ENCODE data around the gene CENPI.
"Not testable (repeated sequence)": the region's sequence is repeated elsewhere in the genome, so short reads cannot be mapped to it uniquely, and the experiment has no call there.

The CENPI gene, protein sequence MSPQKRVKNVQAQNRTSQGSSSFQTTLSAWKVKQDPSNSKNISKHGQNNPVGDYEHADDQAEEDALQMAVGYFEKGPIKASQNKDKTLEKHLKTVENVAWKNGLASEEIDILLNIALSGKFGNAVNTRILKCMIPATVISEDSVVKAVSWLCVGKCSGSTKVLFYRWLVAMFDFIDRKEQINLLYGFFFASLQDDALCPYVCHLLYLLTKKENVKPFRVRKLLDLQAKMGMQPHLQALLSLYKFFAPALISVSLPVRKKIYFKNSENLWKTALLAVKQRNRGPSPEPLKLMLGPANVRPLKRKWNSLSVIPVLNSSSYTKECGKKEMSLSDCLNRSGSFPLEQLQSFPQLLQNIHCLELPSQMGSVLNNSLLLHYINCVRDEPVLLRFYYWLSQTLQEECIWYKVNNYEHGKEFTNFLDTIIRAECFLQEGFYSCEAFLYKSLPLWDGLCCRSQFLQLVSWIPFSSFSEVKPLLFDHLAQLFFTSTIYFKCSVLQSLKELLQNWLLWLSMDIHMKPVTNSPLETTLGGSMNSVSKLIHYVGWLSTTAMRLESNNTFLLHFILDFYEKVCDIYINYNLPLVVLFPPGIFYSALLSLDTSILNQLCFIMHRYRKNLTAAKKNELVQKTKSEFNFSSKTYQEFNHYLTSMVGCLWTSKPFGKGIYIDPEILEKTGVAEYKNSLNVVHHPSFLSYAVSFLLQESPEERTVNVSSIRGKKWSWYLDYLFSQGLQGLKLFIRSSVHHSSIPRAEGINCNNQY

DNA sequence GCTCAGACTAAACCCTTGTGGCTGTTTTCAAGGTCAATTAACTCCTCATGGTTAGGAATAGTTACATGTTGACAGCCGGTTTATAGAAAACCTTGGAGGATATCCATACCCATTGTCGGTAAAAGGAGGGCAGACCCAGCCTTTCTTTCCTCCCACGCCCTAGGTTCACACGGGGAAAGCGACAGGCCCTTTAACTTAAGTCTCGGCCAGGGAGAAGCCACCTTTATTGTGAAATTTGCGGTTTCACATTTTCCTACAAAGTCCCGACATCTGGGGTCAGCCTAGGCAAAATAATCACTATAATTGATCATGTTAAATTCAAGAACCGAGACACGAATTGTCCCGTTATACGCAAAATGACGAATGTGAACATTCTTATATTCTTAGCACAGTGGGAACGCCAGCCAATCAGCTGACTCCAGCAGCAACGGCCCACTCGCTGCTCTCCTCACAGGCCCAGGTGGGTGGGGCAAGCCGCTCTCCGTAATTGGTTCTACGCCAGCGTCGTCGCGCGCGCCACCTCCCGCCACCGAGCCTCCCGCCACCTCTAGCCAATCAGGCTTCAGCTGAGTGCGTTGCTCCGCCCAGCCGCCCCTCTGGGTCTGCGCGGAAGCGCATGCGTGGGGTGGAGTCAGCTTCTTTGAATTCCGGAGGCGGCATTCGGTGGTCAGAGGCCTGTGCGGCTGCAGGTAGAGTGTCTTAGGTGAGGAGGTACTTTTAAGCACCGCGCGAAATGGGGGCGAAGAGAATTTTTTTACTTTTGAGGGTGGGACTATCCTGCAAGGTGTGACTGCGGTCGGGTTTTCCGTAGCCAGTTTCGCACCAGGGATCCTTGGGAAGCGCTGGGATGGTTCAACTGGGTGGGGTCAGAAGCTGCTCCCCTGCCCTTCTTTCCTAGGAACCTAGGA, at the start of gene CENPI:
Gene CENPI (plus strand): TSS at position 659 of the 908 bp plus-strand sequence. CDS start 2,867 bp downstream, outside the sequence.
- DNase-seq (ENCODE audit: low read depth): peak; percentile 73

DNA sequence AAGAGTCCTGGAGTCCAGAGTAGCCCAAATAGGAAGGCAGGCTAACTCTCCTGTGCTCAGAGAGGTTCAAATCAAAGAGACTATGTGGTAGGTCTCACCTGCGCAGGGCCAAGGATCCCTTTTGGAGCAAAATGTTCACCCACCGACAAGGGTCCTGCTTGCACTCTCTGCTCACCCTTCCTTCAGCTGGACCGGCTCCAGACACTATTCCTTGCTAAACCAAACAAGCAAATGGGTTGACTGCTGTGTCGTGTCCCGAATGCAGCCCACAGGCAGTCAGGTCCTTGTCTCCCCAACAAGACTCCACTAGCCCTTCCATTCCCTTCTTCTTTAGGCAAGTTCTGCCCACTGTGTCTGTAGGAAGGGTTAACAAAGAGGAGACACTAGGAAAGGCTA, 46.9 kb upstream of the CENPI start:
- no peak for DNase-seq (ENCODE audit: low read depth)

DNA sequence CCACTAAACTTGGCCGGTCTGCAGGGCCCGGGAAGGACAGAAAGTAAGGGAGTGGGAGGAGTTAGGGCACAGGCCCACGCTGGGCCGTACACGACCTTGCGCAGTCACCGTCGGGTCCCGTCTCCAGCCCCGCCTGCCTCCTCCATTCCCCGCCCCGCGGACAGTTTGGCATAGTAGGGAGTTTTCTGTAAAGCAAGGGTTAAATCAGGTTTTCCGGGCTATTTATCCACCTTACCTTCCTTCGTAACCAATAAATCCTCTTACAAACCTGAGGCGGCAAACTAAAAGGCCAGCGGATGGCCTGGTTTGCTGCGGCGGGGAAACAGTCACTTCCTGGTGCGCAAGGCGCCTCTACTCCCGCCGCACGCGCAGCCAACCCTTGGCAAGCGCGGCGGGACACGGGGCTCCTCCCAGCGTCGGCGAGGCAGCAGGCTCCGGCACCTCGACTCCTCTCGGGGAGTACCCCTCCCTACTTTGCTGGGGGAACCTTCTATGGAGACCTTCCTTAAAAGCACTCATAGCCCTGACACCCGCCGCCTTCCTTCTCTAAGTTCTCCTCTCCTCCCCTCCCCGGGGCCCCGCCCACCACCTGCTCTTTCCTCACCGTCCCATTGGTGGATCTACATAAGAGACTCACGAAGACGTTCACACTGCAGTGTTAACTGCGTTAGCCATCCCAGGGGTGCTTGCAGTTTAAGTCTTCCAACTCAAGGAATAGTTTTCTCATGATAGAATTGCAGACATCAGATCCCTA, 46.3 kb upstream of the CENPI start, which contains the start of gene TRMT2B:
Gene TRMT2B (minus strand): TSS at position 563 of the 754 bp plus-strand sequence. CDS start 9,822 bp downstream, outside the sequence.
- peak; percentile 63 for DNase-seq (ENCODE audit: low read depth)

DNA sequence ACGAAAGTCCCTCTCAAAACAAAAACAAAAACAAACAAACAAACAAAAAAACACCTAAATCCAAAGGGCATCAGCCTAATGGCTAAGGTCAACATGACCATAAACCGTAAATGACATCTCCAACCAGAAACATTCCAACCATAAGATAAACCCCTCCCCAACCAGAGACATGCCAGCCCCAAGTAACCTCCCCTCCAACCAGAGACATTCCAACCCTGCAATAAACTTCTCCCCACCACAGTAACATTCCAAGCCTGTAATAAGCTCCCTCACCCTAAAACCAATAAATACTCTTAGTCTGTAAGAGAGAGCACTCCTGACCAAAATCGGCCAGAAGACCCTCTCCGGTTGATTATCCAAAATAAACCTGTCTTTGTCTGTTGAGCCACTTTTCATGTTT, 41.5 kb upstream of the CENPI start:
- DNase-seq (ENCODE audit: low read depth): not testable (repeated sequence)

DNA sequence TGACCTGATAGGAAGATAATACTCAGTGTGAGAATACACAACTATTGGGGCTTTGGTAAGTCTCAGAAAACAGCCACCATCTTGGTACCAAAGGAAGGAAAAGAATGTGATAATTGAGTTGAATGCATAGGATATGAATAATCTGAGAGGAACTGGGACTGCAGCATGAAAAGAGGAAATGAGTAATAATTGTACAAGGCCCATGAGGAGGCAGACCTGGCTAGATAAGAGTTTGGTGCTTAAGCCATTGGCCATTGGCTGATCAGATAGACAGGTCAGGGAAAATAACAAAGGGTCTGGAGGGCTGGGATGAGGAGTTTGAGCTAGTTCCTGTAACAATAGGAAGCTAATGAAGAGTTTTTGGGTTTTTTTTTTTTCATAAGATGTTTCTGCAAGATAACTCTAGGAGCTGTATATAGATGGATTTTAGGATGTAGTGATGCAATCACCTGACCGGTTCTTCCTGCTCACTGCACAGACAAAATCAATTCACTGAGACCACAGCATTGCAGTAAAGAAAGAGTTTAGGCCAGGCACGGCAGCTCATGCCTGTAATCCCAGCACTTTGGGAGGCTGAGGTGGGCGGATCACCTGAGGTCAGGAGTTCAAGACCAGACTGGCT, 40.8 kb upstream of the CENPI start:
- no peak for DNase-seq (ENCODE audit: low read depth)

DNA sequence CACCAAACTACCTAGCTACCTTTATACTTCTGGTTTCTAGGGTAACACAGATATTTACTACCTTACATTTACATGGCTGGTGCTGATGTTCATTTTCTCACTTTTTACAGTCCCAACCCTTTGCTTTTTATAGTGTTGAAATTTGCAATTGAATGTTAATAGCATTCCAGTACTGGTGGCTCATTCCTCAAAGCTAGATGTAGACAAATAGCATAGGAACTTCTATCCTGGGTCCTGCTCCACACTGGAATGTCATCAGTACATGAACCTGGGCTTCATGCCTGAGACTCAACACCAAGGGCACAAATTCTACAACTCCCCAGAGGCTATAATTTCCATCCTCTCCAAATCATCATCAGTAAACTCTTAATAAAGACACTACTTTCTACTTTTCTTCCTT, 35.8 kb upstream of the CENPI start:
- no peak for DNase-seq (ENCODE audit: low read depth)

DNA sequence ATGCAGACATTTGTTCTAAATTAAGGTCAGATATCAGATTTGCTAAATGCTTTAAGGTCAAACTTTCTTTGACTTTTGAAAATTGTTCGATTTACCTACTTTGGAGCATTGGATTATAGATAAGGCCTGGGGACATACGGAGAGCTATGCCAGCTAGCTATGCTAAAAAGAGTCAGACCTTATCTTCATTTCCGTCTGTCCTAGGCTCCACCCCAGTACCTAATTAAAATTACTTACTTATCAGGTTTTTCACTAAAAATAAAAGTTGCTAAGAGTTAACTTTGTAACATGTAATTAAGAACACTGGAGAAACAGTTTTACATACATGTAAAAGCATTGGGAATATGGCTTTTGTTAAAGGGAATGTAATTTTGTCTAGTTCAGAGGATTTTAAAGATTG, 26.4 kb upstream of the CENPI start:
- no peak for DNase-seq (ENCODE audit: low read depth)

DNA sequence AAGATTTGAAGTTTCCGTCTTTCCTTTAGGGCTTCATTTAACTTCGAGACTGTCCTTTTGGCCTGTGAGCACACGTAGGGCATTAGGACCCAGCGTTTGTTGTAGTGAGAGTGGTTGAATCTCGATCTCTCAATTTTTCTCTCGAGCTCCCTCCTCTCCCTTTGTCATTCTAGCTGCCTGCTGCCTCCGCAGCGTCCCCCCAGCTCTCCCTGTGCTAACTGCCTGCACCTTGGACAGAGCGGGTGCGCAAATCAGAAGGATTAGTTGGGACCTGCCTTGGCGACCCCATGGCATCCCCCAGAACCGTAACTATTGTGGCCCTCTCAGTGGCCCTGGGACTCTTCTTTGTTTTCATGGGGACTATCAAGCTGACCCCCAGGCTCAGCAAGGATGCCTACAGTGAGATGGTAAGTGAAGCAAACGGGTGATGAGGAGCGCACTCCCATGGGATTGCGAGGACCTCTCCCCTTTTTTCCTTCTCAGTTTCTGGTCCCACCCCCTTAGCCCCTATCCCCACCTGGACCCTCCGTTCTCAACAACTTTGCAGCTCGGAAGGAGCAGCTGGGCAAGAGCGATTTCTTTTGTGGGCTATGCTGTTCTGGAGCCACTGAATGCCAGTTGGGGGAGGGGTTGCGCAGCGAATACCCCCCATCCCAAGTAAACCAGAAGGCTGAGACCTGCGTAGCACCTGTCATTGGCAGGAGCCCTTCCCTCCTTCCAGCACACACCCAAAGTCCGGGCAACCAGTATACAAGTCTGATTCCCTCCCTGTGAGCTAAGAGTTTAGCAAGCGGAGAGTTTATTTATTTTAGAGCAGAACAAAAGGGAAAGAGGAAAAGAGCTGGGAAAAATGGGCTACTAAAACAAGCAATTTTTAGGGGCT, 19.0 kb upstream of the CENPI start, which contains the start of gene TMEM35A:
Gene TMEM35A (plus strand): TSS at position 164 of the 883 bp plus-strand sequence. CDS start 124 bp downstream, at position 288.
- peak; percentile 17 for DNase-seq (ENCODE audit: low read depth)

DNA sequence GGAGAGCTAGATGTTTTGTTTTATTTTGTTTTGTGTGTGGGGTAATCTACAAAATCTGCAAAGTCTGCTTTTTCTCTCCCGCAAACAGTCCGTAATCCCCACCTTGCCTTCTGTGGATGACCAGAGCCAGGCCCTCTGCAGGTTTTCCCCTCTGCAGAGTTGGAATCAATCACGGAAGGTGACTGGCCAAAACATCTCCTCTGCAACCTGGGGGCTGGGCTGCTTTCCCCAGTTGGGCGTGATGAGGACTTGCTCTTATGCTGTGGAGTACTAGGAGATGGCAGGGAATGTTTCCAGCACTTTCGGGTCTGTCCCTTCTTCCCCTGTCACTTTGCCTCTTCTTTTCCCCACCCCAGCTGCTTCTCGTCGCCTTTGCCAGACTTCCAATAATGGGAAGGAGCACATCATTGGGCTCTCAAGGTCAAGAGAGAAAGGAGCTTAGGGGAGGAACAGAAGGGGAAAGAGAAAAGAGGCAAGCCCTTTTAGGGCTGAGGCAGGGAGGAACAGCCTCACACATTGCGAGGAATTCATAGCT, 18.2 kb upstream of the CENPI start:
- DNase-seq (ENCODE audit: low read depth): no peak

DNA sequence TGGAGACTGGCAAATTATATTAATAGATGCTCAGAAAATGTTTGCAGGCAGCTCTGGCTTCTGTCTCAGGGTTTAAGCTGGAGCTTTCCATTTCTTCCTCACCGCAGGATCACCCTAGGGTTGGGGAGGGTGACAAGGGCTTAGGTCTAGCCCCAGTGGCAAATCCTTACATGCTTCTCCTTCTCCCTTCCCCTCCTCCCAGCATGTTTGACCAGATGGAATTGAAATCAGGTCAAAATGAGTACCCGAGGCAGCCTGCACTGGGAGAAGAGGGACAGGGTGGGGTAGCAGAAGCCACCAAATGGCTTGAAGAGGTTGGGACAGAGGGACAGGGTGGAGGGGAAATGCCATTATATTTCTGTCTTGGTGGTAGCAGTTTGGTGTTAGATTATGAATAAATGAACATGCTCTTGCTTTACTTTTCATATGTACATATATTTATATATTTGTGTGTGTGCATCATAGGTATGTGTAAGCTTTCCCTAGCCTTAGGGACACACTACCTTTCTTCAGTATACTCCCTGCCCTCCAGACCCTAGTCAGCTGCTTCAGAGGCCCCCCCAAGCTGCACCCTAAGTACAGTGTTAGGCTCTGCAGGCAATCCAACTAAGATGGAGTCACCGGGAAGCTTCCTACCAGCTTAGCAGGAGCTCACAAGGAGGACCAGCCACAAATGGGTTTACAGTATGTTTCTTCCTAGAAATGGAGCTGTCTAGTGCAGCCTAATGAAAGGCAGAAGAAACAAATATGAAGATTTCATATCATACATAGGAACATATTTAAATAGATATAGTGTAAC, 17.5 kb upstream of the CENPI start:
- no peak for DNase-seq (ENCODE audit: low read depth)

DNA sequence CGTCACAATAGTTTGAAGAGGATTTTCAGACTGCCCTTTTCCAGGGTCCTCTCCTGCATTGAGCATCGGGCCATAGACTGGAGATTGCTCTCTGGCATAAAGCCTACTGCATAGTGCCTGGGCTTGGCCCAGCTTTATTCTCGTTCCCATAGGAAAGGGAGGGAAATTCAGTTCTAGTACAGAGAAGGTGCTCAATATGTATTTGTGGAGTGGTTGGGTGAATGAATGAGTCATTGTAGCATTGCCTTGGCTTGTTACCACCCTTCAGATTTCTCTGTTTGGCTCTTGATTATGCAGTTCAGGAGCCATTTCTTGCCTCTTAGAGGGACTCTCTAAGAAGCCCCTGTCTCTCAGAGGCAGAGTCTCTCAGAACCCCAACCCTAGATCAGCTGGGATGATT, 16.8 kb upstream of the CENPI start:
- no peak for DNase-seq (ENCODE audit: low read depth)

DNA sequence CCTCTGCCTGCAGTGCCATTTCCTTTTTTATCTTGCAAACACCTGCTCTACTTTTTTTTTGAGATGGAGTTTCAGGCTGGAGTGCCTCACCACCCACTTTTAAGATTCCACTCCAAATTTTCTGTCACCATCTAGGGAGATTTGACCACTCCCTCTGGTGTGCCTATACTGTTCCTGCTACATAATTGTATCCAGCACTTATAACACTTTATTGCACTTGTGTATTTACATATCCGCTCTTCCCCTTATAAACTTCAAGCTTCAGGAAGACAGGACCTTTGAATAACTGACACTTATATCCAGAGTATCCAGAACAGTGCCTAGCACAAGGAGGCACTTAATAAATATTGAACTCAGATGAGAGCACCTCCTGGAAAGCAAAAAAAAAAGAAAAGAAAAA, 6.2 kb upstream of the CENPI start:
- DNase-seq (ENCODE audit: low read depth): no peak

DNA sequence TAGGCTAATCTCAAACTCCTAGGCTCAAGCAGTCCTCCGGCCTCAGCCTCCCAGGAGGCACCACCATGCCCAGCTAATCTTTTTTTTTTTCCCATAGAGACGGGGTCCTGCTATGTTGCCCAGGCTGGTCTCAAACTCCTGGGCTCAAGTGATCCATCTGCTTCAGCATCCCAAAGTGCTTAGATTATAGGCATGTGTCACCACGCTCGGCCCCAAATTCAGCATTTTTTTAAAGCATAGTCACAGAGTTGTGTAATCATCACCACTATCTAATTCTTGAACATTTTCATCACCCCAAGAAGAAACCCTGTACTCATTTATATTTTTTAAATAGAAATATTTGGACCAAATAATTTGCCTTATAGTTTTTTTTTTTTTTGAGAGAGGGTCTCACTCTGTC, 10.3 kb downstream of the CENPI start:
- DNase-seq (ENCODE audit: low read depth): peak; percentile 22

DNA sequence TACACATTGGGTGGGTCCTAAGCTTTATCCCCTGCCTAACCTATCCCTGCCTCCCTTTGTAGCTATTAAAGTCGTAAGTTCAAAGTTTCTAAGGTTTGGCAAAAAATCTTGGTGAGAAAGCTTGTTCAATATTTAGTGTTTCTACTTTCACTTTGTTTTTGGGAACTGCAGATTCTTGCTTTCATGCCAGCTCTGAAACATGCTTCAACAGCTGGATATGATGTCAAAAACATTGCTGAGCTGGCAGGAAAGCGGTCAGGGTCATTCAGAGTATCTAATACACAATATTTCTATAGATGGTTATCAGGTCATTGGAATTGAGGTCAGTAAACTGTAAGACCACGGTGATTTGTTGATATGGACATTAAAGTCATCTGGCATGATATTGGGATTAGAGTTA, 19.7 kb downstream of the CENPI start:
- peak; percentile 17 for DNase-seq (ENCODE audit: low read depth)

DNA sequence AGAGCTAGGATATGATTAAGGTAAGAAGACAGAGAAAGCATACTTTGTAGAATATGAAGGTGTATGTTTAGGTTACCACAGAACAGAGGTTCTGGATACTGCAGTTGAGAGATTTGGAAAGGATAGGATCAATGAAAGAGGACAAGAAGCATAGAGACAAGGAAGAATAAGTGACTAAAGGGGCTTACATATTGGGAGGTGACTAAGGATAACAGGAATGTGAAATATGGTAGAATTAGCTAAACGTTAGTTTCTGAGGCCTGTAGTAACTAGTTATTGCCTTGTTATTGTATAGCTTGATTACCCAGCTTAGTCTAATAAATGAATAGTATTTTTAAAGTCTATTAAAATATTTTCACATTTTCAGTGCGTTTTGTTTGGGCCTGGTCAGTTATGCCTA, 38.2 kb downstream of the CENPI start:
- no peak for DNase-seq (ENCODE audit: low read depth)

All from stromal cell of bone marrow (primary cell).